HL-60 (cell line): Measurements from ENCODE around the gene SIGMAR1.

Experiments used
- DNase-seq, 2 experiments: peaks; one replicate each; pipeline ENCODE4 v3.0.0-alpha.2; 2010 to 2020; ENCODE audit warnings: low read depth in 1 of 2, low spot score in 1 of 2
- H3K27ac ChIP-seq: fragments of 250-450 bp; sonication (Bioruptor Pico); replicated peaks from 2 replicates; pipeline ENCODE4 v1.5.1; 2020; ENCODE audit warnings: mild to moderate bottlenecking, moderate library complexity
- H3K27me3 ChIP-seq: fragments of 250-450 bp; sonication (Bioruptor Pico); 2 replicates; pipeline ENCODE4 v1.5.1; 2021; ENCODE audit warnings: mild to moderate bottlenecking, moderate library complexity; ENCODE audit not compliant: insufficient read depth, poor library complexity, severe bottlenecking
- H3K4me3 ChIP-seq: replicated peaks from 2 replicates; pipeline ENCODE4 v1.5.1; 2011; ENCODE audit warnings: mild to moderate bottlenecking, control low read depth, low read length; ENCODE audit not compliant: insufficient read depth
- GABPA ChIP-seq: IDR thresholded peaks from 2 replicates; pipeline ENCODE4 v1.6.1; 2012; ENCODE audit warnings: low read depth
- POLR2AphosphoS5 ChIP-seq: IDR thresholded peaks from 2 replicates; pipeline ENCODE4 v1.6.1; 2012; ENCODE audit warnings: low read depth
- SPI1 ChIP-seq: IDR thresholded peaks from 2 replicates; pipeline ENCODE4 v1.6.1; 2012; ENCODE audit warnings: low read depth, mild to moderate bottlenecking, borderline replicate concordance
- TF ChIP-seq, protein P1 (sequence below): IDR thresholded peaks from 2 replicates; pipeline ENCODE4 v1.6.1; 2012; ENCODE audit warnings: low read depth; ENCODE audit not compliant: insufficient replicate concordance
- TF ChIP-seq, protein P2 (sequence below): IDR thresholded peaks from one replicate; pipeline ENCODE4 v1.5.1; 2011; ENCODE audit warnings: low read length, control low read depth, inconsistent platforms; ENCODE audit not compliant: insufficient read depth

The SIGMAR1 gene

GRCh38 chr9:34650816-34651215 lies 13.2 kb upstream of the SIGMAR1 start:
- Histone ChIP-seq H3K27ac (no peak overlapping the region), H3K27me3 (no peaks in the 10 kb centered on the region), H3K4me3 (no peak overlapping the region)
- DNase-seq = no peak
- TF ChIP-seq POLR2AphosphoS5 (no peak), SPI1 (no peak), GABPA (no peak)
- TF ChIP-seq, protein P1, sequence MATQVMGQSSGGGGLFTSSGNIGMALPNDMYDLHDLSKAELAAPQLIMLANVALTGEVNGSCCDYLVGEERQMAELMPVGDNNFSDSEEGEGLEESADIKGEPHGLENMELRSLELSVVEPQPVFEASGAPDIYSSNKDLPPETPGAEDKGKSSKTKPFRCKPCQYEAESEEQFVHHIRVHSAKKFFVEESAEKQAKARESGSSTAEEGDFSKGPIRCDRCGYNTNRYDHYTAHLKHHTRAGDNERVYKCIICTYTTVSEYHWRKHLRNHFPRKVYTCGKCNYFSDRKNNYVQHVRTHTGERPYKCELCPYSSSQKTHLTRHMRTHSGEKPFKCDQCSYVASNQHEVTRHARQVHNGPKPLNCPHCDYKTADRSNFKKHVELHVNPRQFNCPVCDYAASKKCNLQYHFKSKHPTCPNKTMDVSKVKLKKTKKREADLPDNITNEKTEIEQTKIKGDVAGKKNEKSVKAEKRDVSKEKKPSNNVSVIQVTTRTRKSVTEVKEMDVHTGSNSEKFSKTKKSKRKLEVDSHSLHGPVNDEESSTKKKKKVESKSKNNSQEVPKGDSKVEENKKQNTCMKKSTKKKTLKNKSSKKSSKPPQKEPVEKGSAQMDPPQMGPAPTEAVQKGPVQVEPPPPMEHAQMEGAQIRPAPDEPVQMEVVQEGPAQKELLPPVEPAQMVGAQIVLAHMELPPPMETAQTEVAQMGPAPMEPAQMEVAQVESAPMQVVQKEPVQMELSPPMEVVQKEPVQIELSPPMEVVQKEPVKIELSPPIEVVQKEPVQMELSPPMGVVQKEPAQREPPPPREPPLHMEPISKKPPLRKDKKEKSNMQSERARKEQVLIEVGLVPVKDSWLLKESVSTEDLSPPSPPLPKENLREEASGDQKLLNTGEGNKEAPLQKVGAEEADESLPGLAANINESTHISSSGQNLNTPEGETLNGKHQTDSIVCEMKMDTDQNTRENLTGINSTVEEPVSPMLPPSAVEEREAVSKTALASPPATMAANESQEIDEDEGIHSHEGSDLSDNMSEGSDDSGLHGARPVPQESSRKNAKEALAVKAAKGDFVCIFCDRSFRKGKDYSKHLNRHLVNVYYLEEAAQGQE = no peak
- TF ChIP-seq, protein P2, sequence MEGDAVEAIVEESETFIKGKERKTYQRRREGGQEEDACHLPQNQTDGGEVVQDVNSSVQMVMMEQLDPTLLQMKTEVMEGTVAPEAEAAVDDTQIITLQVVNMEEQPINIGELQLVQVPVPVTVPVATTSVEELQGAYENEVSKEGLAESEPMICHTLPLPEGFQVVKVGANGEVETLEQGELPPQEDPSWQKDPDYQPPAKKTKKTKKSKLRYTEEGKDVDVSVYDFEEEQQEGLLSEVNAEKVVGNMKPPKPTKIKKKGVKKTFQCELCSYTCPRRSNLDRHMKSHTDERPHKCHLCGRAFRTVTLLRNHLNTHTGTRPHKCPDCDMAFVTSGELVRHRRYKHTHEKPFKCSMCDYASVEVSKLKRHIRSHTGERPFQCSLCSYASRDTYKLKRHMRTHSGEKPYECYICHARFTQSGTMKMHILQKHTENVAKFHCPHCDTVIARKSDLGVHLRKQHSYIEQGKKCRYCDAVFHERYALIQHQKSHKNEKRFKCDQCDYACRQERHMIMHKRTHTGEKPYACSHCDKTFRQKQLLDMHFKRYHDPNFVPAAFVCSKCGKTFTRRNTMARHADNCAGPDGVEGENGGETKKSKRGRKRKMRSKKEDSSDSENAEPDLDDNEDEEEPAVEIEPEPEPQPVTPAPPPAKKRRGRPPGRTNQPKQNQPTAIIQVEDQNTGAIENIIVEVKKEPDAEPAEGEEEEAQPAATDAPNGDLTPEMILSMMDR = no peak

GRCh38 chr9:34648673-34649072 lies 11.1 kb upstream of the SIGMAR1 start:
- H3K4me3 ChIP-seq = no peak overlapping the region
- H3K27me3 ChIP-seq = no peaks in the 10 kb centered on the region
- DNase-seq = no peak
- no peak overlapping the region for H3K27ac ChIP-seq
- TF ChIP-seq GABPA = no peak
- no peak for TF ChIP-seq POLR2AphosphoS5
- TF ChIP-seq, protein P1 = no peak
- no peak for TF ChIP-seq SPI1
- TF ChIP-seq, protein P2 = no peak

GRCh38 chr9:34647651-34648050 lies 10.1 kb upstream of the SIGMAR1 start:
- TF ChIP-seq, protein P1 = no peak
- TF ChIP-seq POLR2AphosphoS5 = no peak
- TF ChIP-seq, protein P2 = no peak
- TF ChIP-seq SPI1 = no peak
- no peak for TF ChIP-seq GABPA
- Histone ChIP-seq H3K27me3 (no peaks in the 10 kb centered on the region), H3K4me3 (peak overlapping the region; percentile 72), H3K27ac (no peak overlapping the region)
- DNase-seq = no peak
